ENCODE results near the gene SPG7. TPM values are rescaled to one million over a fixed set of nuclear protein-coding genes. Genes with fewer than 3 reads are reported as not detected.
"Not testable (repeated sequence)": the region's sequence is repeated elsewhere in the genome, so short reads cannot be mapped to it uniquely, and the experiment has no call there.

The SPG7 gene
- total RNA-seq, 4 donors from 2014 or later, result 58.8 to 94.3 (median 83.3) TPM

- no peaks in the 10 kb centered on the region for H3K9me3 ChIP-seq
- H3K27ac ChIP-seq (replicated peaks in 1 of 4), result no peak overlapping the region
- H3K36me3 ChIP-seq, result no peaks in the 10 kb centered on the region
- TF ChIP-seq POLR2A (IDR thresholded peaks at IDR 0.05; ENCODE audit: low read depth), result no peak
- TF ChIP-seq POLR2AphosphoS5 (IDR thresholded peaks at IDR 0.05), result no peak
- no peak for TF ChIP-seq CTCF (IDR thresholded peaks at IDR 0.05)
- no peak for TF ChIP-seq EP300 (IDR thresholded peaks at IDR 0.05)
- 73% methylated on average over 22 of the region's 25 CpGs for WGBS
- H3K27me3 ChIP-seq, result peaks cover 0 to 31% (median 0%) of the 10 kb centered on the region in 4 donors
- peaks cover 0 to 6% (median 2%) of the 10 kb centered on the region in 4 donors for H3K4me1 ChIP-seq
- intact Hi-C loops (cut with DNase I), result no loop called here
- no peak overlapping the region for H3K4me3 ChIP-seq
- DNase-seq (ENCODE audit: extremely low spot score), result no peak
Measured at GRCh38 chr16:89584768-89585549, 76.8 kb downstream of the SPG7 start.

GRCh38 chr16:89586218-89586617, 78.0 kb downstream of the SPG7 start:
- peaks cover 0 to 31% (median 0%) of the 10 kb centered on the region in 4 donors for H3K27me3 ChIP-seq
- no peak overlapping the region for H3K27ac ChIP-seq (replicated peaks in 1 of 4)
- no peaks in the 10 kb centered on the region for H3K9me3 ChIP-seq
- H3K4me3 ChIP-seq, result no peak overlapping the region
- DNase-seq (ENCODE audit: extremely low spot score), result no peak
- peaks cover 0 to 6% (median 2%) of the 10 kb centered on the region in 4 donors for H3K4me1 ChIP-seq
- intact Hi-C loops (cut with DNase I), result no loop called here
- WGBS, result 78% methylated on average over 5 of the region's 7 CpGs
- H3K36me3 ChIP-seq, result no peaks in the 10 kb centered on the region
- no peak for TF ChIP-seq CTCF (IDR thresholded peaks at IDR 0.05)
- TF ChIP-seq POLR2A (IDR thresholded peaks at IDR 0.05; ENCODE audit: low read depth), result no peak
- no peak for TF ChIP-seq EP300 (IDR thresholded peaks at IDR 0.05)
- no peak for TF ChIP-seq POLR2AphosphoS5 (IDR thresholded peaks at IDR 0.05)

GRCh38 chr16:89586853-89587252, 78.7 kb downstream of the SPG7 start:
- no peak for DNase-seq (ENCODE audit: extremely low spot score)
- no peak for TF ChIP-seq CTCF (IDR thresholded peaks at IDR 0.05)
- no peak for TF ChIP-seq POLR2A (IDR thresholded peaks at IDR 0.05; ENCODE audit: low read depth)
- TF ChIP-seq EP300 (IDR thresholded peaks at IDR 0.05), result no peak
- no peak for TF ChIP-seq POLR2AphosphoS5 (IDR thresholded peaks at IDR 0.05)
- intact Hi-C loops (cut with DNase I), result no loop called here
- H3K36me3 ChIP-seq, result no peaks in the 10 kb centered on the region
- peaks cover 0 to 31% (median 0%) of the 10 kb centered on the region in 4 donors for H3K27me3 ChIP-seq
- H3K9me3 ChIP-seq, result no peaks in the 10 kb centered on the region
- no peak overlapping the region for H3K27ac ChIP-seq (replicated peaks in 1 of 4)
- WGBS, result 79% methylated on average over 25 of the region's 25 CpGs
- H3K4me1 ChIP-seq, result peaks cover 0 to 6% (median 2%) of the 10 kb centered on the region in 4 donors
- no peak overlapping the region for H3K4me3 ChIP-seq

GRCh38 chr16:89587676-89588075, 79.5 kb downstream of the SPG7 start:
- H3K36me3 ChIP-seq; H3K9me3 ChIP-seq; intact Hi-C loops (cut with DNase I); H3K4me3 ChIP-seq; DNase-seq (ENCODE audit: extremely low spot score); H3K4me1 ChIP-seq; H3K27ac ChIP-seq (replicated peaks in 1 of 4): not testable (repeated sequence)
- H3K27me3 ChIP-seq, result peaks cover 0 to 31% (median 0%) of the 10 kb centered on the region in 4 donors
- 93% methylated on average over 21 of the region's 36 CpGs for WGBS

- Histone ChIP-seq H3K9me3 (no peaks in the 10 kb centered on the region), H3K27ac (replicated peaks in 1 of 4) (no peak overlapping the region), H3K4me3 (no peak overlapping the region), H3K27me3 (peaks cover 0 to 26% (median 0%) of the 10 kb centered on the region in 4 donors), H3K4me1 (no peaks in the 10 kb centered on the region), H3K36me3 (no peaks in the 10 kb centered on the region)
- DNase-seq (ENCODE audit: extremely low spot score), result no peak
- TF ChIP-seq CTCF (IDR thresholded peaks at IDR 0.05) (no peak), EP300 (IDR thresholded peaks at IDR 0.05) (no peak), POLR2AphosphoS5 (IDR thresholded peaks at IDR 0.05) (no peak), POLR2A (IDR thresholded peaks at IDR 0.05; ENCODE audit: low read depth) (no peak)
- WGBS, result 97% methylated on average over 9 of the region's 26 CpGs
- intact Hi-C loops (cut with DNase I), result no loop called here
Measured at GRCh38 chr16:89588413-89589109, 80.4 kb downstream of the SPG7 start.
